HCT116 (cell line): Measurements from ENCODE around the gene ADGRA3. TPM values are rescaled to one million over a fixed set of nuclear protein-coding genes. Genes with fewer than 3 reads are reported as not detected.

Experiments
- ATAC-seq: fragments of 200-7000 bp; cut with Tn5 transposase; 2 replicates; pipeline ENCODE4 v1.9.1; 2020; ENCODE audit warnings: mild to moderate bottlenecking, moderate library complexity
- BruUV-seq: library from RNA; stranded (reverse); fragments of 400-500 nt; replicated peaks from 2 replicates; lab custom pipeline; 2021; lab: Mats Ljungman, UMichigan
- CTCF ChIA-PET: fragments of 300-600 bp; sonication (Branson Sonifier 250); formaldehyde crosslinking; loops from one replicate; lab custom pipeline; 2021; ENCODE audit warnings: antibody characterized with exemption; lab: Charles Lee
- POLR2A ChIA-PET: fragments of 300-600, 350-600 bp; sonication (Branson Sonifier 250); formaldehyde crosslinking; loops from one replicate; lab custom pipeline; 2021; ENCODE audit warnings: antibody characterized with exemption; lab: Charles Lee
- RAD21 ChIA-PET, 2 experiments: fragments of 300-600 bp; sonication (Branson Sonifier 250); formaldehyde crosslinking; loops; one replicate each; lab custom pipeline; 2023; ENCODE audit warnings: low total read pairs in 2 of 2; ENCODE audit not compliant: uncharacterized antibody in 2 of 2, unreplicated experiment in 2 of 2, low non-redundant PET in 1 of 2; lab: Charles Lee
- DNase-seq: peaks from one replicate; pipeline ENCODE4 v3.0.0-alpha.2; 2010; ENCODE audit warnings: low read depth, low spot score
- H2AFZ ChIP-seq: fragments of 200-600 bp; shearing (Covaris generic), sonication (generic); 2 replicates; pipeline ENCODE4 v1.6.1; 2017; ENCODE audit warnings: low read depth, mixed run types, mixed read lengths, antibody characterized with exemption, low read length; ENCODE audit not compliant: poor library complexity, severe bottlenecking
- H3K27ac ChIP-seq: 2 replicates; pipeline ENCODE4 v1.5.1; 2012; ENCODE audit warnings: low read depth, low read length
- H3K27me3 ChIP-seq: fragments of 200-600 bp; sonication (generic); 2 replicates; pipeline ENCODE4 v1.6.1; 2016; ENCODE audit warnings: mixed run types, low read length, mixed read lengths; ENCODE audit not compliant: insufficient read depth
- H3K36me3 ChIP-seq, 2 experiments: fragments of 200-500 bp in 1 of 2; fragments of 200-600 bp in 1 of 2; sonication (Bioruptor generic) in 1 of 2; sonication (generic) in 1 of 2; 2 replicates each; pipeline versions ENCODE4 v1.5.1 to v1.6.1; 2014 to 2016; ENCODE audit warnings: low read length in 2 of 2, inconsistent platforms in 1 of 2, mixed read lengths in 1 of 2, mixed run types in 1 of 2; ENCODE audit not compliant: insufficient read depth in 2 of 2, control insufficient read depth in 1 of 2
- H3K4me1 ChIP-seq, 2 experiments: fragments of 200-600 bp in 1 of 2; sonication (generic) in 1 of 2; 2 replicates each; pipeline versions ENCODE4 v1.5.1 to v1.6.1; 2012 to 2017; ENCODE audit warnings: low read length in 2 of 2, inconsistent platforms in 1 of 2, mild to moderate bottlenecking in 1 of 2, mixed read lengths in 1 of 2, mixed run types in 1 of 2, moderate library complexity in 1 of 2; ENCODE audit not compliant: insufficient read depth in 2 of 2, control insufficient read depth in 1 of 2
- H3K4me2 ChIP-seq: fragments of 200-600 bp; sonication (generic); 2 replicates; pipeline ENCODE4 v1.6.1; 2017; ENCODE audit warnings: mixed run types, low read length, mixed read lengths
- H3K4me3 ChIP-seq, 2 experiments: fragments of 200-600 bp in 1 of 2; sonication (generic) in 1 of 2; replicated peaks in 1 of 2; 2 replicates each; pipeline ENCODE4 v1.5.1; 2011 to 2016; ENCODE audit warnings: low read length in 2 of 2, control low read depth in 1 of 2, low read depth in 1 of 2, mild to moderate bottlenecking in 1 of 2, mixed read lengths in 1 of 2, mixed run types in 1 of 2
- H3K79me2 ChIP-seq: fragments of 200-600 bp; sonication (generic); 2 replicates; pipeline ENCODE4 v1.6.1; 2017; ENCODE audit warnings: mild to moderate bottlenecking, mixed run types, low read length, moderate library complexity, mixed read lengths; ENCODE audit not compliant: insufficient read depth
- H3K9ac ChIP-seq: fragments of 200-600 bp; sonication (generic); 2 replicates; pipeline ENCODE4 v1.6.1; 2016; ENCODE audit warnings: low read length, mixed read lengths
- H3K9me2 ChIP-seq: fragments of 200-600 bp; sonication (generic), shearing (Covaris generic); 2 replicates; pipeline ENCODE4 v1.6.1; 2017; ENCODE audit warnings: mixed run types, mild to moderate bottlenecking, moderate library complexity; ENCODE audit not compliant: insufficient read depth
- H3K9me3 ChIP-seq, 2 experiments: fragments of 200-500 bp in 1 of 2; fragments of 200-600 bp in 1 of 2; sonication (Bioruptor generic) in 1 of 2; sonication (generic) in 1 of 2; 2 replicates each; pipeline ENCODE4 v1.6.1; 2014 to 2017; ENCODE audit warnings: low read length in 2 of 2, mixed read lengths in 2 of 2, inconsistent platforms in 1 of 2, low read depth in 1 of 2, mild to moderate bottlenecking in 1 of 2, mixed run types in 1 of 2, moderate library complexity in 1 of 2; ENCODE audit not compliant: control insufficient read depth in 1 of 2, insufficient read depth in 1 of 2
- H4K20me1 ChIP-seq: fragments of 200-600 bp; sonication (generic), shearing (Covaris generic); 2 replicates; pipeline ENCODE4 v1.6.1; 2017; ENCODE audit warnings: mixed run types, mild to moderate bottlenecking, moderate library complexity; ENCODE audit not compliant: insufficient read depth
- CBX3 ChIP-seq: IDR thresholded peaks from 2 replicates; pipeline ENCODE4 v1.6.1; 2012; ENCODE audit warnings: low read depth
- CEBPB ChIP-seq: IDR thresholded peaks from 2 replicates; pipeline ENCODE4 v1.6.1; 2012; ENCODE audit warnings: low read depth
- CTCF ChIP-seq, 3 experiments: fragments of 200-600 bp in 1 of 3; sonication (generic) in 1 of 3; IDR thresholded peaks in 2 of 3; conservative IDR thresholded peaks in 1 of 3; 2 replicates each; pipeline ENCODE4 v1.5.1; 2012 to 2017; ENCODE audit warnings: low read depth in 2 of 3, low read length in 2 of 3, antibody characterized with exemption in 1 of 3, borderline replicate concordance in 1 of 3, control low read depth in 1 of 3, mild to moderate bottlenecking in 1 of 3, mixed read lengths in 1 of 3, mixed run types in 1 of 3, moderate library complexity in 1 of 3; ENCODE audit not compliant: insufficient read depth in 1 of 3
- EGR1 ChIP-seq: IDR thresholded peaks from 2 replicates; pipeline ENCODE4 v1.6.1; 2012; ENCODE audit warnings: low read depth
- ELF1 ChIP-seq: IDR thresholded peaks from 2 replicates; pipeline ENCODE4 v1.6.1; 2012; ENCODE audit warnings: low read depth, borderline replicate concordance
- EZH2 ChIP-seq: fragments of 200-600 bp; sonication (generic); IDR thresholded peaks from 2 replicates; pipeline ENCODE4 v1.6.1; 2017; ENCODE audit warnings: antibody characterized with exemption, mixed run types
- EZH2phosphoT487 ChIP-seq: fragments of 200-600 bp; IDR thresholded peaks from 2 replicates; pipeline ENCODE4 v1.6.1; 2018; ENCODE audit warnings: antibody characterized with exemption, borderline replicate concordance
- FOSL1 ChIP-seq: IDR thresholded peaks from 2 replicates; pipeline ENCODE4 v1.6.1; 2012; ENCODE audit warnings: low read depth
- JUND ChIP-seq: IDR thresholded peaks from 2 replicates; pipeline ENCODE4 v1.6.1; 2012
- MAX ChIP-seq: IDR thresholded peaks from 2 replicates; pipeline ENCODE4 v1.6.1; 2012
- POLR2A ChIP-seq: IDR thresholded peaks from 2 replicates; pipeline ENCODE4 v1.7.0; 2011; ENCODE audit warnings: borderline replicate concordance; ENCODE audit not compliant: insufficient read depth, insufficient read length; ENCODE audit errors: extremely low read depth
- RAD21 ChIP-seq: IDR thresholded peaks from 2 replicates; pipeline ENCODE4 v1.6.1; 2012; ENCODE audit warnings: low read depth, mild to moderate bottlenecking
- SIN3A ChIP-seq: IDR thresholded peaks from 2 replicates; pipeline ENCODE4 v1.6.1; 2012; ENCODE audit warnings: low read depth
- SP1 ChIP-seq: IDR thresholded peaks from 2 replicates; pipeline ENCODE4 v1.6.1; 2012; ENCODE audit warnings: low read depth
- SRF ChIP-seq: IDR thresholded peaks from 2 replicates; pipeline ENCODE4 v1.6.1; 2012; ENCODE audit warnings: low read depth
- TCF7L2 ChIP-seq: IDR thresholded peaks from 2 replicates; pipeline ENCODE4 v1.7.0; 2011; ENCODE audit warnings: borderline replicate concordance, inconsistent platforms; ENCODE audit not compliant: insufficient read depth, insufficient read length; ENCODE audit errors: extremely low read depth
- YY1 ChIP-seq: IDR thresholded peaks from 2 replicates; pipeline ENCODE4 v1.6.1; 2011; ENCODE audit warnings: low read length, low read depth, moderate library complexity, mild to moderate bottlenecking; ENCODE audit not compliant: insufficient replicate concordance; ENCODE audit errors: extremely low read depth
- ZFX ChIP-seq: fragments of 450-650 bp; IDR thresholded peaks from 2 replicates; pipeline ENCODE4 v1.6.1; 2017
- ZNF274 ChIP-seq: fragments of 200-500 bp; sonication (Bioruptor generic); IDR thresholded peaks from 2 replicates; pipeline ENCODE4 v1.6.1; 2014; ENCODE audit warnings: mild to moderate bottlenecking, low read depth, low read length, inconsistent platforms
- intact Hi-C: fragments of 100-400 bp; cut with micrococcal nuclease; formaldehyde crosslinking; loops from 2 replicates; pipeline ENCODE4 v1.10.0; 2022
- total RNA-seq: library from RNA; stranded (reverse); gene quantifications from one replicate; pipeline ENCODE4 v1.2.1, GENCODE V29; 2021; ENCODE audit not compliant: unreplicated experiment

ADGRA3 gene
- total RNA-seq, 1 experiment from 2014 or later: 43.0 TPM

- DNase-seq (peak; percentile 59), ATAC-seq (peak; percentile 73)
- Histone ChIP-seq H3K36me3 (peaks cover 0 to 4% of the 10 kb centered on the region in 2 experiments; a peak in 1 of 4 replicates), H3K79me2 (no peaks in the 10 kb centered on the region), H3K9ac (no peak overlapping the region), H3K4me2 (peak overlapping the region; percentile 52), H3K9me3 (no peaks in the 10 kb centered on the region), H3K9me2 (no peaks in the 10 kb centered on the region), H3K27ac (peak overlapping the region; percentile 4; the same call in 1 of the 2 replicates), H3K27me3 (no peaks in the 10 kb centered on the region), H3K4me3 (no peak overlapping the region), H2AFZ (no peak overlapping the region), H3K4me1 (peaks cover 0 to 19% of the 10 kb centered on the region in 2 experiments; a peak in 2 of 4 replicates), H4K20me1 (no peaks in the 10 kb centered on the region)
- intact Hi-C loops: no loop called here
- POLR2A ChIA-PET: no interaction called here
- CTCF ChIA-PET: no interaction called here
- RAD21 ChIA-PET: no interaction called here
- TF ChIP-seq EZH2: no peak
- TF ChIP-seq FOSL1: peak; percentile 86
- TF ChIP-seq EGR1: 0 out of 2 replicates have a peak, but pooled peaks have one; percentile 25
- TF ChIP-seq JUND: peak; percentile 57
- TF ChIP-seq SP1: peak; percentile 36
- no peak for TF ChIP-seq ZFX
- BruUV-seq: no TSS peak
Measured at GRCh38 chr4:22385611-22386011, 130.3 kb downstream of the ADGRA3 start.

GRCh38 chr4:22384154-22384553, 131.7 kb downstream of the ADGRA3 start:
- Histone ChIP-seq H3K4me1 (peaks cover 0 to 19% of the 10 kb centered on the region in 2 experiments; a peak in 2 of 4 replicates), H4K20me1 (no peaks in the 10 kb centered on the region), H3K4me3 (no peak overlapping the region), H3K36me3 (peaks cover 0 to 4% of the 10 kb centered on the region in 2 experiments; a peak in 1 of 4 replicates), H2AFZ (no peak overlapping the region), H3K27me3 (no peaks in the 10 kb centered on the region), H3K9me3 (no peaks in the 10 kb centered on the region), H3K27ac (no peak overlapping the region), H3K4me2 (no peak overlapping the region), H3K79me2 (no peaks in the 10 kb centered on the region), H3K9me2 (no peaks in the 10 kb centered on the region), H3K9ac (no peak overlapping the region)
- no peak for ATAC-seq
- intact Hi-C loops: no loop called here
- TF ChIP-seq CBX3 (no peak), FOSL1 (no peak), ZFX (no peak), EZH2 (no peak), SP1 (no peak), JUND (no peak), SRF (no peak), ZNF274 (no peak), YY1 (no peak), CTCF (IDR thresholded peaks at IDR 0.05 in 2 of 3, conservative IDR thresholded peaks at IDR 0.05 in 1 of 3; ENCODE audit: borderline replicate concordance in 1 of 3, insufficient read depth in 1 of 3, low read depth in 2 of 3, low read length in 2 of 3) (no peak), TCF7L2 (no peak), RAD21 (no peak), CEBPB (no peak), EGR1 (no peak), EZH2phosphoT487 (no peak), ELF1 (no peak), POLR2A (no peak), MAX (no peak), SIN3A (no peak)
- CTCF ChIA-PET: no interaction called here
- DNase-seq: no peak
- BruUV-seq: no TSS peak
- POLR2A ChIA-PET: no interaction called here
- RAD21 ChIA-PET: no interaction called here
